Stimulated activated CD4-positive, alpha-beta T cell treated with anti-CD3 and anti-CD28 coated beads, Interleukin-2, amount 100 ng/mL, for 48 hours (primary cell): ENCODE measurements around the gene TXLNA.

ENCODE experiments used
- DNase-seq, 2 donors: peaks; one replicate each; pipeline ENCODE4 v3.0.0-alpha.2; 2020

The TXLNA gene

GRCh38 chr1:32186077-32186476, 6.6 kb downstream of the TXLNA start:
- DNase-seq: no peak

DNA sequence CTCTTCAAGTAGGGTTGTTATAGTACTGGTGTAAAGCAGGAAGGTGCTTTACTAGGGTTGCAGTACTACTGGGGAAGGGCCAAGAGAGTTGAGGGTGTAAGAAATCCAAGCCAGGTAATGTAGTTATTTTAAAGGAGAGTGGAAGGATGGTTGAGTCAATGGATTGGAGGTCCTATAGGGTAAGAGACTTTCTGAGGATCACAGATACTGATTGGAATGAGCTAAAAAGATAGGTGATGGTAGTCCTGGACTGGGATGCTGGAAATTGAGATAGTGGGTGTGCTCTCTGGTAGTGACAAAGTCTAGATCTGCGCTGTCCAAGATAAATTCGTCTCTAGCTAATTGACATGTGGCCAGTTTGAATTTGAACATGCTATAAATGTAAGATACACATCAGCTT, 7.0 kb downstream of the TXLNA start:
- DNase-seq: no peak

GRCh38 chr1:32187850-32188249, 8.4 kb downstream of the TXLNA start:
- no peak for DNase-seq

DNA sequence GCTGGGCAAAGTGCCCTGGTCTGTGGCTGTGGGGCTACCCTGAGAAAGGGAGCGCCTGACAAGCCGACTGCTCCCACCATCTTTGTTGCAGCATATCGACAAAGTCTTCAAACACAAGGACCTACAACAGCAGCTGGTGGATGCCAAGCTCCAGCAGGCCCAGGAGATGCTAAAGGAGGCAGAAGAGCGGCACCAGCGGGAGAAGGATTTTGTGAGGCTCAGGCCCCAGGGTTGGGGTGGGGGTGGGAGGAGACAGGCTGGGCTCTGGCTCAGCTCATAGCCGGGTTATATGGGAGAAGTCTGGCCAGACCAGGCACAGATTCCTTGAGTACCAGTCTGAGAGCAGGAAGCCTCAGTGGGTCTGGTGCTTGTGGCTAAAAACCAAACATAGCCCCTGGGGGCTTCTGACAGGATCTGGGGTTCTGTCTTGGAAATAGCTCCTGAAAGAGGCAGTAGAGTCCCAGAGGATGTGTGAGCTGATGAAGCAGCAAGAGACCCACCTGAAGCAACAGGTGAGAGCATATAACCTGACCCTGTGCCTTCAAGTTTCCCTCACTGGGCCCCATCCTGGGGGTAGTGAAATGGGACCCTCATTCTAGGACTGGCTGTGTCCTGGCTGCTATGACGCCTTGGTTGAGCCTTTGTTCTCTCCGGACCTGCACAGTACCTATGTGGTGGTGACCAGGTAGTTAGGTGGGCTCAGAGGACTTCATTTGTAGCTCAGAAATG, 12.9 kb downstream of the TXLNA start:
- no peak for DNase-seq

DNA sequence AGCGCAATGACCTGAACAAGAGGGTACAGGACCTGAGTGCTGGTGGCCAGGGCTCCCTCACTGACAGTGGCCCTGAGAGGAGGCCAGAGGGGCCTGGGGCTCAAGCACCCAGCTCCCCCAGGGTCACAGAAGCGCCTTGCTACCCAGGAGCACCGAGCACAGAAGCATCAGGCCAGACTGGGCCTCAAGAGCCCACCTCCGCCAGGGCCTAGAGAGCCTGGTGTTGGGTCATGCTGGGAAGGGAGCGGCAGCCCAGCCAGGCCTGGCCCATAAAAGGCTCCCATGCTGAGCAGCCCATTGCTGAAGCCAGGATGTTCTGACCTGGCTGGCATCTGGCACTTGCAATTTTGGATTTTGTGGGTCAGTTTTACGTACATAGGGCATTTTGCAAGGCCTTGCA, 15.5 kb downstream of the TXLNA start:
- no peak for DNase-seq

GRCh38 chr1:32195531-32195930, 16.1 kb downstream of the TXLNA start:
- DNase-seq: no peak

DNA sequence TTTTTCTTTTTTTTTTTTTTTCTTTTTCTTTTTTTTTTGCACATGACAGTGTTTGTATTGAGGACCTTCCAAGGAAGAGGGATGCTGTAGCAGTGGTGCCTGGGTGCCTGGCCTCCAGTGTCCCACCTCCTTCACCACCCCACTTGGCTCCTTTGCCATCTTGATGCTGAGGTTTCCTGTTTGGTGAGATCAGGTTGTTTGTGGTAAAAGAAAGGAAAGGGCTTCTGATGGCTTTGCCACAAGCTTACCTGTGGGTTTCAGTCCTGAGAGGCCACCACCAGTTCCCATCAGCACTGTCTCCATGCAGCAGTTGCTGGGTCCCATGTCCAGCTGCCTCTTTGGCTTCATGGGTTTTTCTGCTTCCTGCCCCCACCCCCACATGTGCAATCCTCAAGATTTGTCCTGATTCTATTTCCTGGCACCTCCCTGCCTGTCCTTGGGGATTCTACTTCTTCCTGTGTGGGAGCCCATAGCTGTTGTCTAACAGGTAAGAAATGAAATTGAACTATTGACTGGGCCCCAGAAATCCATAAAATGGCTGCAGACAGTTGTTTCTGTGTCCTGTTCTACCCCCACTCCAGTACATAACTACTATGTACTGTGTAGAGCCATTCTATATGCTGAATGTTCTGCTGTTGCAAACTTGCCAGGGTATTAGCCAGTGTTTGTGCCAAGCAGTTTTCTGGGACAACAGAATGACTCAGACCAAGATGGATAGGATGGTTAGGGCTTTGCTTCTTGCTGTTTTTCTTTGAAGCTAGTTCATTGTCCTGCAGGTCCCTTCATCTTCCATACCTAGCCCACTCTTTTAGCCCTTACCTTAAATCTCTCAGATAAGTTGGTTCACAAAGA, 16.7 kb downstream of the TXLNA start:
- no peak for DNase-seq

DNA sequence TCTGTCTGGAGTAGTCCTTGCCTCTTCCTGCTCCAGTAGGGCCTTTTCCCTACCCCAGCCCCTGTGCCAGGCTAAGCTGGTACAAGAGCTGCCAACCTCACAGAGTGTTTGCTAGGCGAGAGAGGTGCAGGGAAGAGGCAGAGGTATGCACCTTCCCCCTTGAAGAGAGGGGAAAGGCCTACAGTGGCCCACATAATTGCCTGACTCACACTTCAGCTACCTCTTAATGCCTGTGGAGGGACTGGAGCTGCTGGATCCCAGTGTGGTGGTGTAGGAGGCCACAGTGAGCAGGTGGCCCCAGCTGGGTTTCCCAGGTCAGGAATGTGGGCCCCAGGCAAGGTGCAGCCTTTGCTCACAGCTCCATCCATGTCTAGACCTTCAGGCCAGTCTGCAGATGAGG, 17.6 kb downstream of the TXLNA start:
- DNase-seq: no peak

DNA sequence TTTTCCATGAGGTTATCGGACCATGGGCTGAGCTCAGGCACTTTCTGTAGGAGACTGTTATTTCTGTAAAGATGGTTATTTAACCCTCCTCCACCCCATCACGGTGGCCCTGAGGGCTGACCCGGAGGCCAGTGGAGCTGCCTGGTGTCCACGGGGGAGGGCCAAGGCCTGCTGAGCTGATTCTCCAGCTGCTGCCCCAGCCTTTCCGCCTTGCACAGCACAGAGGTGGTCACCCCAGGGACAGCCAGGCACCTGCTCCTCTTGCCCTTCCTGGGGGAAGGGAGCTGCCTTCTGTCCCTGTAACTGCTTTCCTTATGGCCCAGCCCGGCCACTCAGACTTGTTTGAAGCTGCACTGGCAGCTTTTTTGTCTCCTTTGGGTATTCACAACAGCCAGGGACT, 18.4 kb downstream of the TXLNA start:
- no peak for DNase-seq

- no peak for DNase-seq
These were observed 19.0 kb downstream of the TXLNA start for GRCh38 chr1:32198237-32199042.

- DNase-seq: no peak
These were observed 19.7 kb downstream of the TXLNA start for GRCh38 chr1:32199043-32199716.

DNA sequence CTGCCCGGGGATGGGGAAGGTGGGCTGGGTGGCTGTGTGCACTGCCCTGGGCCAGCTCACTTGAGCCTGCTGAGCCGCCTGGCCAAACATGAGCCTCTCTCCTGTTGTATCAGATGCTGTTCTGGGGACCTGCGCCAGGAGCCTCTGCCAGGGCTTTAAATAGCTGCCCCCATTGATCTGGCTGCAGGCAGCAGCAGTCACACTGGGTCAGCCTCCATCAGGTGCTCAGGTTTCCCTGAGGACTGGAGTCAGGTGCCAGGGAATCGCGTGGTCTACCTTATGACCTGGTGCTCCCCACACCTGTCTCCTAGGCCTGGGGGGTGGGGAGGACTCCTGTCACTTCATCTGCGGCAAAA, 20.2 kb downstream of the TXLNA start:
- DNase-seq: no peak

- peak; percentile 36 to 39 for DNase-seq
These were observed 20.9 kb downstream of the TXLNA start, which contains the start of gene CCDC28B for GRCh38 chr1:32200226-32201010. Gene CCDC28B, plus strand, starts transcription at chr1:32200595. Its CDS starts 1,341 bp downstream, at chr1:32201936.

DNA sequence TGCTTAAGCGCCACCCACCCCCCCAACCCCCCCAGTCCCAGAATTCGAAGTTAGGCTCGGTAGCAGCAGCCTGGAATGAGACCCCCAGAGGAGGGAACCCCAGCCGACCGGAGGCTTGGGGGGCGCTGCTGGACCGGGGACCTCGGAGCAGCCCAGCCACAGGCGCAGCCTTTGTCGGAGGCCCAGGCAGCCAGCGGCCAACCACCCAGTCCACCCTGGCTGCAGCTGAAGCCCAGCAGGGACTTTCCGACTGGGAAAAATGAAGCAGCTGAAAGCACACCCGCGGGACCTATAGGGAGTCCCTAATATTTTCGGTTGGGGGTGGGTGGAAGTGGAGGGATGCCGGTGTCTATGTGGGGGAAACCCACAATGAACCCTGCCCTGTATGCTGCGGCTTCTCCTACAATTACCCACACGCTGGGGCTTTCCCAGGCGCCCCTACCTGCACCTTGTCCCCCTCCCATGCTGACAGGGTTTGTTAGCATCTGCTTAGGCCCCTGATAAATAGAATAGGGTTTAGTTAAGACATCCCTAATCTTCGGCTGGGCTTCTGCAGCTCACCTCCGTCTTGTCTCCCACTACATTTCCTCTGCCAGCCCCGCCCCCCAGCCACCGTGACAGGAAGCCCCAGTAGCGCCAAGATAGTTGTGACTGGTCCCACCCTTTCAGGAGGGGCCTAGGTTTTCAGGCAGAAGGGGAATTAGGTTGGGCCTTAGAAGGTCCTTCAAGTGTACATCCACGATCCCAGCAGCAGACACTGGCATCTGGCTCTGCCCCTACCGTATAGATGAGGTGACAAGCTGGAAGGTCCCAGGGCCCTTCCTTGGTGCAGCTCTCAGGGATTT, 21.8 kb downstream of the TXLNA start:
- peak; percentile 59 to 67 for DNase-seq

DNA sequence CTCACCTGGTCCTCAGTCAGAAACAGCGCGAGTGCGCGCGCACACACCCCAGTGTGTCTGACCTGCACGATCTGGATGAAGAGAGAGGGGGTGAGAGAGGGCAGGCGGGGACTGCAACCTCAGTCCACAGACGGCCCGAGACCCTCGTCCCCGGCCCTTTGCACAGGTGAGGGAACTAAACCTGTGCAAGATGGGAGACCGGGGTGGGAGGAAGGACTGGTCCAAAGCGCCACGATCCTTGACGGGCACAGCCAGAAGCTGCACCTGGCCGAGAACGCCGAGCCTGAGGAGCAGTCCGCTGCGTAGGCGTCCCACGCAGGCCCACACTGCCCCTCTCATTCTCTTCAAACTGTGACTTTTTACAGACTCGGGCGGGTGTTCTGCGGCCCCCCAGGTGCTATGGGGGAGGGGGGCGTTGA, 25.5 kb downstream of the TXLNA start:
- no peak for DNase-seq

DNA sequence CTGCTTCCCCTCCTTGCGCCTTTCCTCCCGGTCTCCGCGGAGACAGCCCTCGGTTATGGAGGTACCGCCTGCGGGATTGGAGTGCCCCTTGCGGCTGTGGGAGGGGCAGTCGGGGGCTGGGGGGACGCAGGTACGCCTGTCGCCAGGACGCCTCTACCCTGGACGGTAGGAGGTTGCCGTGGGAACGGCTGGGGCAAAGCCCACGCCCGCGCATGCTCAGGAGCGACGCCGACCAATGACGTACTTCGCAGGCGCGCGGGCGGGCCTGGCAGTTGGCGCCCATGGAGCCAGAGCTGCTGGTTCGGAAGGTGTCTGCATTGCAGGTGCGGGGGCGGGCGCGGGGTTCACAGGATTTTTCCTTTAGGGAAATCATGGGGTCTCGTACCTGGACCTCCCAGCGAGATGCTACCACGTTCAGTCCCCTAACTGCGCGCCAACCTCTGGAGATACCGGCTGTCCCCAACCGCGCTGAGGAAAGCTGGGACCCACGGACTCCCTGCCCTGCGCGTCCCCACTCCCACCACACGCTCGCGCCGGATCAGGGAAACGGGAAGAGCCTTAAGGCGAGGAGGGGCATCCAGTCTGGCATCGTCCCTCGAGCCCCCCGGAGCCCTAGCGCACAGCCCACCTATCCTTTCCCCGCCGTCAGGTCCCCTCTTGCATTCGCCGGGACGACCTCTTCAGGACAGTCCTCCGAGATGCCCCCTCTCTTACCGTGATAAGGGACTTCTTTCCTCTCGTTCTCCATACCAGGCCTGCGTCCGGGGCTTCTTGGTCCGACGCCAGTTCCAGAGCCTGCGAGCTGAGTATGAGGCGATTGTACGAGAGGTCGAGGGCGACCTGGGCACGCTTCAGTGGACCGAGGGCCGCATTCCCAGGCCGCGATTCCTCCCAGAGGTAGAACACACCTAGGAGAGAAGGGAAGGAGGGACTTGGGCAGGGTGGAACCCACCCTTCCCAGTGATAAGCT, 26.2 kb downstream of the TXLNA start, which contains the start of gene IQCC:
Gene IQCC, plus strand, starts transcription at position 271 of the 970 bp plus-strand sequence. Its CDS starts 11 bp downstream, at position 282.
- peak; percentile 79 to 83 for DNase-seq

DNA sequence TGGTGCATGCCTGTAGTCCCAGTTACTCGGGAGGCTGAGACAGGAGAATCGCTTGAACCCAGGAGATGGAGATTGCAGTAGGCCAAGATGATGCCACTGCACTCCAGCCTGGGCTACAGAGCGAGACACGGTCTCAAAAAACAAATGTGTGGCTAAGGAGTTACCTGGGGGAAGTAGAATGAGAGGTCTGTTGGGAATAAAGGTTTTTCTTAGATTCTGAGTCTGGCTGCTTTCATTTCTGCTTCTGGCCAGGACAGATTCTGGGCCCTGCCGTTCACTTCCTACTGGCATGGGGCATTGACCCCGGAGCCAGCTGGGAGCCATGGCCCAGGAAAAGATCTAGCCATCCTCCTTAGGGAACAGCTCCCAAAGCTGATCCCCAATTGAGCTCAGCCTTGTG, 29.0 kb downstream of the TXLNA start:
- DNase-seq: no peak

DNA sequence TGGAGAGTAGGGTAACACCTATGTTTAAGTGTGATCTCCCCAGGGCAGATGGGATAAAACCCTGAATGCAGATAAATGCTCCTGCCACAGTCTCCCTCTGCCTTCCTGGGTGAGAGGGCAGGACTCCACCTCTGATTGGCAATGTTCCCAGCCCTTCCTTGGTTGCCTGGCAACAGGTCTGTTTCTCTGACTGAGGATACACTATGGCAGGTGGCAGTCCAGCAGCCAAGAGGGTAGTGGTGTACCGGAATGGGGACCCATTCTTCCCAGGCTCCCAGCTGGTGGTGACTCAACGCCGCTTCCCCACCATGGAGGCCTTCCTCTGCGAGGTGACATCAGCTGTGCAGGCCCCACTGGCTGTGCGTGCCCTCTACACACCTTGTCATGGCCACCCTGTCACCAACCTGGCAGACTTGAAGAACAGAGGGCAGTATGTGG, 29.4 kb downstream of the TXLNA start, which contains the start of gene DCDC2B:
Gene DCDC2B, plus strand, starts transcription at position 199 of the 438 bp plus-strand sequence. Its CDS starts 5 bp downstream, at position 204.
- no peak for DNase-seq
